ENCODE results near the gene OR10G7.
"Not testable (repeated sequence)": the region's sequence is repeated elsewhere in the genome, so short reads cannot be mapped to it uniquely, and the experiment has no call there.

Gene OR10G7

DNA sequence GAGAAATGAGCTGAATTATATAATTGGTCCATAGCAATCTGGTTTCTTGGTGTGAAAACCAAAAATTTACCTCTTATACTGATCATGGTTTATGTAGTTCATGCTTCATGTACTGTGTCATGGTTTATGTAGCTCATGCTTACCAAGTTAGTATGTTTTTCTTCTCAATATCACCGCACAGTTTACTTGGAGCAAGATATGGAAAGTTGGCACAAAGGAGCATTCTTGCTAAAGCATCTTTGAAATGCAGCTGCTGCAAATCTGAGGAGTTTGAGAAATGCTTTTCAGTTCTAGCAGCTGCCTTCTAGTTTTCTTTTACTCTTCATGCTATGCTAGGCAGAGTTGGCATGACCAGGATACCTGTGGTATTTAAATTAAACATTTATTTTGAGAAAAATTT lies 4.5 kb downstream of the OR10G7 start:
- DNase-seq, result no peak

DNA sequence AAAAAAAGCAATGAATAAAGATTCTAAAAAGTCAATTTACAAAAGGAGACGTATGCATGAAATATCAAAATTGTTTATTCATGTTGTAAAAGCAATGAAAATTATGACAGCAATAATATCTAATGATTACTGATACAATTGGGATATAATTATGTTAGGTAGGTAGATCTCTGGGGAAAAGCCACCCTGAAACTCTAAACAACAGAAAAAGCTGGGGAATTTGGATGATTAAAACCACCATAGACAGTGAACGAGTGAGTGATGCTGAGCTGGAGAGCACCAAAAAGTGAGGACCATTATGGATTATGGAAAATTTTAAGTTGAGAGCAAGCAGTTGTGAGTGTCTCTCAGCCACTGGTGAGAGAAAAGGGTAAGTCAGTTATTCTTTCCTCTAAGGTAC lies 14.6 kb downstream of the OR10G7 start, which contains the start of gene OR10G8:
OR10G8 (plus strand) TSS at position 301 of the 400 bp plus-strand sequence. CDS start 2,825 bp downstream, outside the sequence.
- no peak for DNase-seq

DNA sequence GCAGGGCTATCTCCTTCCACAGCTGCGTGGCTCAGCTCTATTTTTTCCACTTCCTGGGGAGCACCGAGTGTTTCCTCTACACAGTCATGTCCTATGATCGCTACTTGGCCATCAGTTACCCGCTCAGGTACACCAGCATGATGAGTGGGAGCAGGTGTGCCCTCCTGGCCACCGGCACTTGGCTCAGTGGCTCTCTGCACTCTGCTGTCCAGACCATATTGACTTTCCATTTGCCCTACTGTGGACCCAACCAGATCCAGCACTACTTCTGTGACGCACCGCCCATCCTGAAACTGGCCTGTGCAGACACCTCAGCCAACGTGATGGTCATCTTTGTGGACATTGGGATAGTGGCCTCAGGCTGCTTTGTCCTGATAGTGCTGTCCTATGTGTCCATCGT lies 25.3 kb downstream of the OR10G7 start:
- not testable (repeated sequence) for DNase-seq

DNA sequence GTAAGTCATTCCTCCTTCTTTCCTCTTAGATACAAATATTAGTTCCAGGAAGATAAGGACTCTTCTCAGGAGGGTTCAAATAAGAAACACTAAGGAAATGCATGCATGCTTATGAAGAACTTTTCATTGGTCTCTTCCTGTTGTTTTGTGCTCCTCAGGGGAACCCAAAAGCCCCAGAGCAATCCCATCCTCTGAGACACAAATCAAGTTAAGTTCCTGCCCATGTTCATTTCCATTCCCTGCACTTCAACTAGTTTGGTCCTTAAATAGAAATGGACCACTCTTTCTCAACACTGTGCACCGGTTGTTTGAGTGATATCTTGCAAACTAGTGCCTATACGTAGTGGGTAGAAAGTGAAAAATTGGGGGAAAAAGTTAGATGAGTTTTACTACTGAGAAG lies 28.4 kb downstream of the OR10G7 start, which contains the start of gene OR10G4:
OR10G4 (plus strand) TSS at position 301 of the 400 bp plus-strand sequence. CDS start 2,578 bp downstream, outside the sequence.
- DNase-seq, result no peak

DNA sequence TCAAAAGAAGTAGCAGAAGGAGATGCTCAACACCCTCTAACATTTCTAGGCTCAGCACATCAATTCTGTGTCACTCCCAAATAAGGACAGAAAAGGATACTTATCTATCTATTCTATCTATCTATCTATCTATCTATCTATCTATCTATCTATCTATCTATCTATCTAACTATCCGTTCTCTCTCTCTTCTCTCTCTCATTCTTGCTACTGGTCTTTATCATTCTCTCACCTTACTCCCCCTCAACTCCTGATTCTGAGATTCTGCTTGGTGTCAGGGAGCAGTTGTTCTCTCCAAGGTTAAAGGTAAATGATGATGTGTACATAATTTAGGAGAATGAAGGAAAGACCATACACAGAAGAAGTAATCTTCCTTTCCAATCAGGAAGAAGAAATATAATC lies 46.0 kb downstream of the OR10G7 start, which contains the start of gene OR10G6:
OR10G6 (minus strand) TSS at position 43 of the 400 bp plus-strand sequence; CDS start at position 43, 0 bp downstream.
- no peak for DNase-seq

All from activated naive CD4-positive, alpha-beta T cell treated with Interleukin-2 at 50 U/mL for 16 hours (primary cell).